NCI-H146 treated with DMSO at 0.1 percent for 48 hours (cell line): ENCODE data around the gene LUZP2.

Experiments used
- DNase-seq: peaks from one replicate; lab custom pipeline; 2025; ENCODE audit not compliant: unreplicated experiment; lab: John Stamatoyannopoulos, UW

LUZP2 gene

DNA sequence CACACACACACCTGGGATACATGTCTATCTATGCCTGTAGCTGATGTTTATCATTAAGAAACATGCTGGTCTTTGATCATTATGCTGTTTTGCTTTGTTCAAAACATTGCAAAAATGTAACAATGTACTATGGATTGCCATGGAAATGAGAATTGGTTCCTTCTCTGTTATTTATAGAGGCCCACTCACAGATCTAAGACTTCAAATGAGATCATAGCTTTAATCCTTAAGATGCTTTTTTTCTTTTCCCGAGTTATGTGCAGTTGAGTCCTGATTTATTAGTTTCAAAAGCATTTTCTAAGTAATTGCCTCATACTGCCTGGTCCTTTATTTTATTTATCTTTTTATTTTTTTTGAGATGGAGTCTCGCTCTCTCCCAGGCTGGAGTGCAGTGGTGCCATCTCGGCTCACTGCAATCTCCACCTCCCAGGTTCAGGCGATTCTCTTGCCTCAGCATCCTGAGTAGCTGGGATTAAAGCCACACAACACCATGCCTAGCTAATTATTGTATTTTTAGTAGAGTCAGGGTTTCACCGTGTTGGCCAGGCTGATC, 131.4 kb downstream of the LUZP2 start:
- DNase-seq: no peak

DNA sequence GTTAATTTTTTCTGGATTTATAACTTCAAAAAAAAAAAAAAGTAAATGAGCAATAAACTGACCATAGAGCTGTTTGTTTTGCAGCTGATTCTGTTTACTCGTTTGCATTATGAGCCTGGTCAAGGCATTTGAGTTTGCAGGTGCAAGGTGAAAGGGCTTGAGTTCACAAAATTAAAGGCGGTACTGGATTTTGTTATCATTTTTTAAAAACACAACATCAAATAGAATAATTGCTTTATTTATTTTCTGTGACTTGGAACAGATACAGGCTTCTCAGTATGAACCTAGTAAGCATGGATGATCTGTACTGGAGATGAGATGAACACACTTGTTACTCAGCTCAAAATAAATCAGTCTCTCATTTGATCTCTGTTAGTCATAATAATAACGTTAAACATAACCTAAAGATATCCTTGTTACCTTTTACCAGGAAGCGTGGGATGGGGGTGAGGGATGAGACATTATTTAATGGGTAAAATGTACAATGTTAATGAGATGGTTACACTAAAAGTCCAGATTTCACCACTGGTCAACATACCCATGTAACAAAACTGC, 137.8 kb downstream of the LUZP2 start:
- no peak for DNase-seq

DNA sequence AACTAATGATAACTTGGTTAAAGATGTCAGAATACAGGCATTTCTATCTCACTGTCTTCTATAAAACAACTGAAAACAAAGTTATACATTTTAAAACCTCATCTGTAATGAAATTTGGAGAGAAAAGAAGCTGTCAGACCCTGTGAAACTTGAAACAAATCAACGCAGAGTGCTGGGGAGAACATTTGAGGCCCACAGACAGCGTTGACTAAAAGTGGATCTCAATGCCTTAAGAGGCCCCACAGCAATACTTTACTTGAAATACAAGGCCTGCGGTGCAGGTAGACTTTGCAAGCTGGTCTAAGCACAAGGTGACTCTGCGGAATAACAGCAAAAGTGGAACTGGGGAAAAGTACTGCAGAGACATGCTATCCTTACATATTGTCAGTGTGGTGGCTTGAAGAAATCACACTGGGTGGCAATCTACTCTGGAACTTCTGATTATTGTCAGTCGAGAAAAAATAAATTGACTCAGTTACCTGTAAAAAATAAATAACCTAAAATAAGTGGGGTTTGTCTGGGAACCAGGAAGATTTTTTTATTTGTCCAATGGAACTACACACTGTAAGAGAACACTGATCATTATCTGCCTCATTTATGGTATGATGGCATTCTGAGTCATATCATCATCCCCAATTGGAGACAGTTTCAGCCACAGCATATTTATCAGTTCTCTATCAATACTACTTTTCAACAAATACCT, 138.9 kb downstream of the LUZP2 start:
- DNase-seq: no peak

GRCh38 chr11:24636291-24636629, 139.4 kb downstream of the LUZP2 start:
- no peak for DNase-seq

GRCh38 chr11:24637520-24637919, 140.7 kb downstream of the LUZP2 start:
- DNase-seq: no peak

DNA sequence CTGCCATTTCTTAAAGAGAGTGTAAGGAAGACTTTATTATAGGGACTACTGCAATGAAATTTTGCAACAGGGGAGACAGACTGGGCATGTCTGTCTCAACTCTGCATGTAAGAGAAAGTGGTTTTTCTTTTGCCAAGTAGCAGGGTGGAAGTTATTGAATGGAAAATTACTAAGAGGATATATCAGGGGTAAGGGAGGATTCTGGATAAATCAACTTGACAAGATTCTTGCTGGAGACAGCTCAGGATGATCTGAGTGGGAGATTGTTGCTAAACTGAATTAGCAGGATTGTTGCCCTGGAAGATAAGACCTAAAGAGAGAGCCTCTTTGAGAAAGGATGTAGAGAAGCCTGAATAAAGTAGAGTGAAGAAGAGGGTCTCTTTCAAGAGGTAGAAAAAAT, 145.8 kb downstream of the LUZP2 start:
- no peak for DNase-seq

DNA sequence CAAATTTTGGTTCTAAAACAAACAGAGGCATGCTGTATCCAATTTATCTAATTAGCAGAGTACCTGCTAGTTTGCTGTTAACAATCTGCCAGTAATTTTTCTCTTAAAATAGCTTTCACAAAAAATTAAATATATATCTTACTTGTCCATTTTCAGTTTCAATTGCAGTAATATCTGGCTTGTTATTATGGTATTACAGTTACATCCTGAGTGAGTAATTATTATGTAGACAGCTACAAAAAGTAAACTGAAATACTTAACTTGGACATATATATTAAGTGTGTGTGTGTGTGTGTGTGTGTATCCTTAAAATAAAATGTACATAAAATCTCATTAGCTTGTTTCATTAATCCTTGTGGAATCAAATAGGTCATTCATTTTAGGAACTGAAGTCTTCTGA, 148.7 kb downstream of the LUZP2 start:
- DNase-seq: no peak

- DNase-seq: no peak
These were observed 155.0 kb downstream of the LUZP2 start for GRCh38 chr11:24651873-24652272.

- no peak for DNase-seq
These were observed 157.0 kb downstream of the LUZP2 start for GRCh38 chr11:24653901-24654300.

- no peak for DNase-seq
These were observed 164.5 kb downstream of the LUZP2 start for GRCh38 chr11:24661331-24661730.

GRCh38 chr11:24664399-24664798, 167.5 kb downstream of the LUZP2 start:
- DNase-seq: no peak

- DNase-seq: no peak
These were observed 170.6 kb downstream of the LUZP2 start for GRCh38 chr11:24667353-24667968.

- no peak for DNase-seq
These were observed 182.0 kb downstream of the LUZP2 start for GRCh38 chr11:24678703-24679348.

DNA sequence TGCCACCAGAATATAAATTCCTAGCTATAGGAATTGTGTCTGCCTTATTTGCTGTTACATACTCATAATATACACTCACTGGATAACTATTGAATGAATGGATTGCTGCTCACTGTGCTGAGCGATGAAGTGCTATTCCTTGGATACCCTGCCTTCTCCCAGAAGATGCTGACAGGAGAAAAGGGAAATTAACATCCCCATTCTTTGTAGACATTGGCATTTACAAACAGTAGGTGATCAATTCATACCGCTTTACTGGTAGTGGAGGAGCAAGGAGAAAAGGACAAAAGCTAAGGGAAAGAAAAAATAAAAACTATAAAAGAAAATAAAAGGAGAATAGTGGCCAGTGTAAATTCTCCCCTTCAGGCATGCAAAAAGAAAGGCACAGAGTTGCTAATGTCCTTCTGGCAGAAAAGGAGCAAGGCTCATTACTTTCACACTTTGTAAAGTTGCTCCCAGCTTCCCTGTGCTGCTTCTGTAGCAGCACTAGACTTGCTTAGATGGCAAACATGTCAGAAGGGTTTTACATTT, 183.0 kb downstream of the LUZP2 start:
- DNase-seq: no peak

DNA sequence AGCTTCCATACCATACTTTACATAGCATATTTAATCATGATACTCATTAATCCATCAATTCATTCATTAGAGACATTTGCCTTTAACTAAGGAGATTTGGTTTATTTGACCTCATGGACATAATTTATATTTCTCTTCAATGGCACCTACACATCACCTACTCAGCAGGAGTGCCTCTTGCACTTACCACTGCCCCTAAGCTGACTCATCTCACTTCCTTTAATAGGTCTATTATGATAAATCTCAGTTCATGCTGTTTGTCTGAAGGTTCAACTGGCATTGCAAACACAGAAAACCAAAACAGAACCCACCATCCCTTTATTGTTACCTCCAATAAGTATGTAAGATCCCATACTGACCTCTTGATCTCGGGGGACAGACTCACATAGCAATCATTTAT, 186.7 kb downstream of the LUZP2 start:
- no peak for DNase-seq

GRCh38 chr11:24685821-24686220, 189.0 kb downstream of the LUZP2 start:
- DNase-seq: no peak

GRCh38 chr11:24687531-24688147, 190.8 kb downstream of the LUZP2 start:
- DNase-seq: no peak

DNA sequence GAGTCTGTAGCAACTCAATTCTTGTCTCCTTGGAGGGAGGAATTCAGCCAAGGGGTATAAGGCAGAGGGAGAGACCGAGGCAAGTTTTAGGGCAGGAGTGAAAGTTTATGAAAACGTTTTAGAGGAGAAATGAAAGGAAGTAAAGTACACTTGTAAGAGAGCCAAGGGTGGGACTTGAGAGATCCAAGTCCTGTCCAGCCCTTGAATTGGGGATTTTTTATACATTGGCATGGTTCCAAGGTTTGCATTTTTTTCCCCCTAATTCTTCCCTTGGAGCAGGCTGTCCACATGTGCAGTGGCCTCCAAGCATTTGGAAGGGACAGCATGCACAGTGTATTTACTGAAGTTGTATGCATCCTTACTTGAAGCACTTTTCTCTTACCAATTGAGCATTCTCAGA, 192.1 kb downstream of the LUZP2 start:
- DNase-seq: no peak

GRCh38 chr11:24697522-24698111, 200.8 kb downstream of the LUZP2 start:
- DNase-seq: no peak

GRCh38 chr11:24704716-24705115, 207.9 kb downstream of the LUZP2 start:
- DNase-seq: no peak

DNA sequence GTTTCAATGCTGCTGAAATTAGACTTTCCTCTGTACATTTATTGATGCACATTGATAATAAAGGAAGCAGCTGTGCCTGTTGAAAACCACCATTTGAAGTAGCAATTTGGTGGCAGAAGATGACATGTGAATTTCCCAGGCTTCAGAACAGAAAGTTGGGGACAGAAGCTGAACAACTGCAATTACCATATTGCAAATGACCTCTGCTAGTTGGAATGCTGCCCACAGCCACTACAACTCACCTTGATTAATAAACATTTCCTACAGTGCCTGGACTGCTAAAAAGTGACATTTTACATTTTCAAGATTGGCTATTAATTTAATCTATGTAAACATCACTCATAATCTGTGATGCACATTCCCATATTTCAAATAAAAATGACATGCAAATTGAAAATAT, 208.6 kb downstream of the LUZP2 start:
- no peak for DNase-seq
